Skeletal muscle tissue (tissue), 4 donors: ENCODE results near the gene PPP1R13B. TPM values are rescaled to one million over a fixed set of nuclear protein-coding genes. Genes with fewer than 3 reads are reported as not detected.

ENCODE experiments used
- H3K27ac ChIP-seq: one replicate; pipeline ENCODE4 v1.7.0; 2013; ENCODE audit warnings: mild to moderate bottlenecking, low read depth, low read length, inconsistent platforms
- H3K27me3 ChIP-seq, 3 donors: one replicate each; pipeline ENCODE4 v1.7.0; 2013; ENCODE audit warnings: low read length in 3 of 3; ENCODE audit not compliant: control insufficient read depth in 3 of 3, insufficient read depth in 3 of 3
- H3K36me3 ChIP-seq, 3 donors: one replicate each; pipeline ENCODE4 v1.7.0; 2013; ENCODE audit warnings: low read length in 3 of 3; ENCODE audit not compliant: control insufficient read depth in 3 of 3, insufficient read depth in 3 of 3
- H3K4me1 ChIP-seq, 3 donors: one replicate each; pipeline ENCODE4 v1.7.0; 2013; ENCODE audit warnings: low read length in 3 of 3, mild to moderate bottlenecking in 3 of 3; ENCODE audit not compliant: control insufficient read depth in 3 of 3, insufficient read depth in 3 of 3
- H3K4me3 ChIP-seq, 3 donors: one replicate each; pipeline ENCODE4 v1.7.0; 2013; ENCODE audit warnings: low read length in 3 of 3
- H3K9ac ChIP-seq, 3 donors: one replicate each; pipeline ENCODE4 v1.7.0; 2013; ENCODE audit warnings: low read length in 3 of 3, mild to moderate bottlenecking in 3 of 3, moderate library complexity in 2 of 3, low read depth in 1 of 3
- H3K9me3 ChIP-seq, 3 donors: one replicate each; pipeline ENCODE4 v1.7.0; 2013; ENCODE audit warnings: low read length in 3 of 3; ENCODE audit not compliant: control insufficient read depth in 3 of 3
- total RNA-seq: library from RNA; depleted of rRNA; stranded (reverse); fragments of >200 nt; gene quantifications from one replicate; pipeline ENCODE4 v1.2.3, GENCODE V29; 2014
- donor health status: Osteomylitis.

PPP1R13B gene
- total RNA-seq, 1 donor from 2014 or later: 4.7 TPM

DNA sequence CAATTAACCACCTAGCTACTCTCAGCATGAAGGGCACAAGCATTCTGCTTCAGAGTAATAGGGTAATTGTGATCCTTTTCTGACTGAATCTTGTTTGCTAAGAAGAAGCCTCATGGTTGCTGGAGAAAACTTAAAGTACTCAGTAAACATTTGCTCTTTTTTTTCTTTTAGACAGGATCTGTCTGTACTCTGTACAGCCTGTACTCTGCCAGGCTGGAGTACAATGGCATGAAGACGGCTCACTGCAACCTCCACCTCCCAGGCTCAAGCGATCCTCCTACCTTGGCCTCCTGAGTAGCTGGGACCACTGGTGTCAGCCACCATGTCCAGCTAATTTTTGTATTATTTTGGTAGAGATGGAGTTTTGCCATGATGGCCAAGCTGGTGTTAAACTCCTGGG lies 12.4 kb downstream of the PPP1R13B start:
- Histone ChIP-seq H3K9ac (no peak overlapping the region), H3K27me3 (no peaks in the 10 kb centered on the region), H3K9me3 (no peaks in the 10 kb centered on the region), H3K27ac (no peak overlapping the region), H3K4me3 (no peak overlapping the region), H3K36me3 (no peaks in the 10 kb centered on the region), H3K4me1 (no peaks in the 10 kb centered on the region)

- H3K9me3 ChIP-seq: no peaks in the 10 kb centered on the region
- H3K9ac ChIP-seq: no peak overlapping the region
- no peak overlapping the region for H3K4me3 ChIP-seq
- no peaks in the 10 kb centered on the region for H3K4me1 ChIP-seq
- no peaks in the 10 kb centered on the region for H3K36me3 ChIP-seq
- no peaks in the 10 kb centered on the region for H3K27me3 ChIP-seq
- no peak overlapping the region for H3K27ac ChIP-seq
Observed at GRCh38 chr14:103833711-103834110, 13.7 kb downstream of the PPP1R13B start.

DNA sequence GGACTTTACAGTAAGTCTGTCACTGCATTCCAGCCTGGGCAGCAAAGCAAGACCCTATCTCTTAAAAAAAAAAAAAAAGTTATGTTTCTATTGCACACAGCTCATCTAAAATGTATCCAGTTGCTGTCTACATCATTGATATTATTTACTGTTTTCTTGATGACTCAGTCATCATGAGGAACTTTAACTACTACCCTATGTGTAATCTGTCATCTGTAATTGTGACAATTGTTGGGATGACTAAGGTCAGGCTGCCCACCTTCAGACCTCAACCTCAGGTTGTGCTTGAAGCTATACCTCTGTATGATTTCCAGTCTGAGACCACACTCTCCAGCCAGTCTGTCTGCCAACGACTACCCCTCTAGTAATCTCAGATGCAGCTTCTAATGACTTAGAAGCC lies 15.3 kb downstream of the PPP1R13B start:
- Histone ChIP-seq H3K27ac (no peak overlapping the region), H3K36me3 (no peaks in the 10 kb centered on the region), H3K9ac (no peak overlapping the region), H3K4me3 (no peak overlapping the region), H3K9me3 (no peaks in the 10 kb centered on the region), H3K27me3 (no peaks in the 10 kb centered on the region), H3K4me1 (peaks cover 0 to 3% (median 0%) of the 10 kb centered on the region in 3 donors)

DNA sequence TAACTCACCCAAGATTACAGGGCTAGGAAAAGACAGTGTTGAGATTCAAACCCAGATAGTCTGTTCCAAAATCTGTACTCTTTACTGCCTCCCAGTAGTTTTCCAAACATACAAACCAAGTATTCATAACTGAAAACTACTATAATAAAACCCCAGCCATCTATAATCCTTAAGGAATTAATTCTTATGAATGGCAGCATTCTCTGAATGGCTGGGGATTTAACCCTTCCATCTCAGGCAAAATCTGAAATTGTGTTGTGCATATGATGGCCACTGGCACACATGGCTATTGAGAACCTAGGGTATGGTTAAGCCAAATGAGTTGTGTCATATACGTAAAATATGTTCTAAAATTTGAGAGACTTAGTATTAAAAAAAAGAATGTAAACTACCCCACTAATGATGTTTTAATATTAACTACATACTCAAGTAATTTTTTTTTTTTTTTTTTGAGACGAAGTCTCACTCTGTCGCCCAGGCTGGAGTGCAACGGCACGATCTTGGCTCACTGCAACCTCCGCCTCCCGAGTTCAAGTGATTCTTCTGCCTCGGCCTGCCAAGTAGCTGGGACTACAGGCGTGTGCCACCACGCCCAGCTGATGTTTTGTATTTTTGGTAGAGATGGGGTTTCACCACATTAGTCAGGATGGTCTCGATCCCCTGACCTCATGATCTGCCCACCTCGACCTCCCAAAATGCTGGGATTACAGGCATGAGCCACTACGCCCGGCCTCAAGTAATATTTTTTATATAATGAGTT lies 16.7 kb downstream of the PPP1R13B start:
- no peak overlapping the region for H3K9ac ChIP-seq
- no peaks in the 10 kb centered on the region for H3K27me3 ChIP-seq
- no peak overlapping the region for H3K4me3 ChIP-seq
- H3K36me3 ChIP-seq: no peaks in the 10 kb centered on the region
- peaks cover 0 to 3% (median 0%) of the 10 kb centered on the region in 3 donors for H3K4me1 ChIP-seq
- no peak overlapping the region for H3K27ac ChIP-seq
- no peaks in the 10 kb centered on the region for H3K9me3 ChIP-seq

GRCh38 chr14:103828315-103828967 lies 18.9 kb downstream of the PPP1R13B start:
- H3K27ac ChIP-seq: no peak overlapping the region
- no peaks in the 10 kb centered on the region for H3K27me3 ChIP-seq
- peaks cover 0 to 3% (median 0%) of the 10 kb centered on the region in 3 donors for H3K4me1 ChIP-seq
- H3K9me3 ChIP-seq: no peaks in the 10 kb centered on the region
- no peak overlapping the region for H3K4me3 ChIP-seq
- no peaks in the 10 kb centered on the region for H3K36me3 ChIP-seq
- peak overlapping the region in 1 of 3 donors; percentile 33 for H3K9ac ChIP-seq

GRCh38 chr14:103825101-103825500 lies 22.3 kb downstream of the PPP1R13B start:
- no peaks in the 10 kb centered on the region for H3K27me3 ChIP-seq
- peaks cover 2 to 4% (median 4%) of the 10 kb centered on the region in 3 donors for H3K4me1 ChIP-seq
- H3K27ac ChIP-seq: no peak overlapping the region
- no peaks in the 10 kb centered on the region for H3K9me3 ChIP-seq
- no peak overlapping the region for H3K9ac ChIP-seq
- no peak overlapping the region for H3K4me3 ChIP-seq
- H3K36me3 ChIP-seq: no peaks in the 10 kb centered on the region

DNA sequence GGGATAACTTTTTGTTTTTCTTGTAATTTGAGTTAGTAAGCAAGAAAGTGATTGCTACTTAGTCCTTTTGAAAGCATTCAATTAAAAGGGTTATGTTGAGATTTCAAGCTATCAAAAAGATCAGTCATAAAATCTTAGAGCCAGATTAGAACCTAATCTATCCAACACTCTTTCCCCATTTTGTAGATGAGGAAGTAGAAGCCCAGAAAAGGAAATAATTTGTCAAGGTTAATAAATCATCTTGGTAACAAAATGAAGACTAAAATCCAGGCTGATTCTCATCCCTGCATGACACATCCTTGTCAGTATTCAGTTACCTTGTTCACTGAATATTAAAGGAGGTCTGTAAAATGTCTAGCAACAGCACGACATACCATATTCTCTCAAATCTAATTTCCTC lies 26.5 kb downstream of the PPP1R13B start:
- Histone ChIP-seq H3K4me1 (peaks cover 8 to 11% (median 11%) of the 10 kb centered on the region in 3 donors), H3K9me3 (no peaks in the 10 kb centered on the region), H3K27me3 (no peaks in the 10 kb centered on the region), H3K27ac (no peak overlapping the region), H3K9ac (no peak overlapping the region), H3K36me3 (no peaks in the 10 kb centered on the region), H3K4me3 (no peak overlapping the region)

DNA sequence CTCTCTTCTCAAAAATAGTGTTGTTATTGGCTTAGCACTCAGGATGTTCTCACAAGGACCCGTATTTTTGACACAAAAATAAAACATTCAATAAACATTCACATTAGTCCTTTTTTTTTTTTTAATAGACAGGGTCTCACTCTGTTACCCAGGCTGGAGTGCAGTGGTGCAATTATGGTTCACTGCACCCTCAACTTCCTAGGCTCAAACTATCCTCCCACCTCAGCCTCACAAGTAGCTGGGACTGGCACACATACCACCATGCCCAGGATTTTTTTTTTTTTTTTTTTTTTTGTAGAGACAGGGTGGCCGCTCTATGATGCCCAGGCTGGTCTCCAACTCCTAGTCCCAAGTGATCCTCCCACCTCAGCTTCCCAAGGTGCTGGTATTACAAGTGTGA lies 27.0 kb downstream of the PPP1R13B start:
- peak overlapping the region in 1 of 3 donors; percentile 13 for H3K9ac ChIP-seq
- peaks cover 8 to 11% (median 11%) of the 10 kb centered on the region in 3 donors for H3K4me1 ChIP-seq
- no peak overlapping the region for H3K27ac ChIP-seq
- no peaks in the 10 kb centered on the region for H3K27me3 ChIP-seq
- H3K36me3 ChIP-seq: no peaks in the 10 kb centered on the region
- no peak overlapping the region for H3K4me3 ChIP-seq
- H3K9me3 ChIP-seq: no peaks in the 10 kb centered on the region

- Histone ChIP-seq H3K27ac (no peak overlapping the region), H3K4me1 (peaks cover 8 to 11% (median 11%) of the 10 kb centered on the region in 3 donors), H3K4me3 (peak overlapping the region in 1 of 3 donors; percentile 35), H3K9me3 (no peaks in the 10 kb centered on the region), H3K9ac (peak overlapping the region in 1 of 3 donors; percentile 13), H3K36me3 (no peaks in the 10 kb centered on the region), H3K27me3 (no peaks in the 10 kb centered on the region)
Observed at GRCh38 chr14:103819503-103820307, 27.7 kb downstream of the PPP1R13B start.
